Tibial nerve (tissue), 4 donors: Measurements from ENCODE around the gene CDC42SE2.

Experiments
- CTCF ChIP-seq, 5 experiments: fragments of 200-600 bp in 3 of 5; fragments of 450-650 bp in 2 of 5; sonication (generic) in 3 of 5; IDR thresholded peaks; one replicate each; pipeline ENCODE4 v1.5.1; 2016 to 2019; ENCODE audit warnings: antibody characterized with exemption in 5 of 5, mild to moderate bottlenecking in 3 of 5, moderate library complexity in 2 of 5
- EP300 ChIP-seq, 2 donors: sonication (generic); formaldehyde crosslinking; IDR thresholded peaks; one replicate each; pipeline ENCODE4 v1.6.1; 2017; ENCODE audit warnings: antibody characterized with exemption in 2 of 2, mild to moderate bottlenecking in 1 of 2

- TF ChIP-seq CTCF (IDR thresholded peaks at IDR 0.05), result no peak
- no peak for TF ChIP-seq EP300 (IDR thresholded peaks at IDR 0.05)
Observed at GRCh38 chr5:131288328-131288727, 24.5 kb downstream of the CDC42SE2 start.
